ENCODE results near the gene PPP2R2B.

- TF ChIP-seq POLR2AphosphoS5 (IDR thresholded peaks at IDR 0.05), result no peak
- no peak for TF ChIP-seq CTCF (IDR thresholded peaks at IDR 0.05)
- TF ChIP-seq POLR2A (IDR thresholded peaks at IDR 0.05; ENCODE audit: low read depth), result no peak
- no peak for TF ChIP-seq EP300 (IDR thresholded peaks at IDR 0.05)
Measured at GRCh38 chr5:146574713-146575112, 303.8 kb downstream of the PPP2R2B start.

All from esophagus muscularis mucosa (tissue), 4 donors.